Measurements from ENCODE around the gene ONECUT2. TPM values are rescaled to one million over a fixed set of nuclear protein-coding genes. Genes with fewer than 3 reads are reported as not detected.
"Not testable (repeated sequence)": the region's sequence is repeated elsewhere in the genome, so short reads cannot be mapped to it uniquely, and the experiment has no call there.

Gene ONECUT2
- total RNA-seq: not detected
- not detected for polyA plus RNA-seq
- 0 to 0.43 (median 0.07) reads per million in 6 experiments for total RNA-seq

DNA sequence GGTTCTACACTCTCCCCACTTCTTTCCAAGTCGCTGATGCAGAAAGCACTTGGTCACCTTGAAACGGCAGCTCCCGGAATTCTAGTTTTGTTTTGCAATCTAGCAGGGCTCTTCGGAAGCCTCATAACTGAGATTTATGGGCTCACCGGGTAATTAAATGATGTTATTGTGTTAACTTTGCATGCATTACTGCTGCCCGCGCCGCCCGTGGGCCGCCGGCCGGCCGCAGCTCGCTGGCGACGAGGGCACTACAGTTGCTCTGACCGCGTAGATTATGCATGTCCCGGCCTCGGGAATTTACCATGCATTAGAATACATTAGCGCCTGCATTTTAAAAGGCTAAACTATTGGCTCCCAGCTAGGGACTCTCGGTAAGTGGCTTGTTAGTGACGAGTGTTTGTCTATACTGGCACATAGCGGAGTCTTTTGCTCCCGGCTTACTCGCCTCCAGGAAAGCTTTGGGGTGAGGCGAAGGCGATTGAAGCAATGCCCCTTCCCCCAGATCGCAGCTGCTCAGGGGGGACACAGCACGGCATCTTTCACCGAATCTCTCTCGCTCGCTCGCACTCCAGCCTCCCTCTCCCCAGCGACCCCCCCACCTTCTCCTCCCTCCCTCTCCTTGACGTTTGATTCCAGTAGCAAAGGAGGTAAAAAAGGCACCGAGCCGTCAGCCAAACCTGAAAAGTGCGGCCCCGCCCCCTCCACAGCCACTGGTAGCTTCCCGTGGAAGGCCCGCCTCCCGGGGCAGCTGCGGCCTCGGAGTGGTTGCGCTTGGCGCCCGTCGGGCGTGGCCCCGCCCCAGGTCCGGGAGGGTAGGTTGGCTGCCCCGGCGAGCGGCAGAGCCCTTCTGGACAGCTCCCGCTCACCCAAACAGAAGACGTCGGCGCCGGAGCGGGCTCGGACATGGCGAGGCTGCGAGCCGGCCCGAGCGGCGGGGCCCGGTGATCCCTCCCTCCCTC, at the start of gene ONECUT2:
Gene ONECUT2, plus strand, starts transcription at position 839 of the 959 bp plus-strand sequence. CDS start 343 bp downstream, outside the sequence.
- Mint-ChIP-seq H3K9me3 (peaks cover 3 to 35% (median 12%) of the 10 kb centered on the region in 9 donors), H3K27ac (peak within 1 kb of the TSS in 2 of 10 donors; percentile 34 to 43), H3K4me3 (peak within 1 kb of the TSS; percentile 58 to 89 (median 72)), H3K4me1 (peaks cover 24 to 58% (median 46%) of the 10 kb centered on the region in 4 donors), H3K36me3 (peaks cover 8 to 20% (median 17%) of the 10 kb centered on the region in 3 donors), H3K27me3 (peaks cover 48 to 93% (median 76%) of the 10 kb centered on the region in 5 donors)
- POLR2A ChIA-PET: no interaction called here
- ATAC-seq (peak; percentile 78 to 86), DNase-seq (peak; percentile 19 to 72 (median 40))

DNA sequence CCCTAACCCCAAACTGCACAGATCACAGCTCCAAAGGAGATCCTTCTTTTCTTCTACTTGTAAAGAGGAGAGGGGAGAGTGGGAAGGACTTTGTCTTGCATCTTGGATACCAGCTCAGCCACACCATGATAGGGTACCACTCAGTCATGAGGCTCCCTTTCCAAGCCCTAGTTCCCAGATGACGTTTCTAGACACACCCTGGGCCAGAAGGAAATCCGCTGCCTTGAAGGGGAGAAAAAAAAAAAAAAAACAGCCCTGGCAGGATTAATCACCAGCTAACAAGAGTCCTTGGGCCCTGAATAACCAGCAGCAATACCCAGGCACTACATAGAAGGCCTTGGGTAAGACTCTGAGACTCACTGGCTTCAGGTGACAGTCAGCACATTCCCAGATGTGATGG, 45.9 kb upstream of the ONECUT2 start:
- Mint-ChIP-seq H3K4me3 (no peak overlapping the region), H3K27me3 (peaks cover 17 to 57% (median 26%) of the 10 kb centered on the region in 5 donors), H3K36me3 (no peaks in the 10 kb centered on the region), H3K27ac (no peak overlapping the region), H3K9me3 (peaks cover 0 to 11% (median 4%) of the 10 kb centered on the region in 9 donors), H3K4me1 (no peaks in the 10 kb centered on the region)
- ATAC-seq: no peak
- POLR2A ChIA-PET: no interaction called here
- DNase-seq: no peak

DNA sequence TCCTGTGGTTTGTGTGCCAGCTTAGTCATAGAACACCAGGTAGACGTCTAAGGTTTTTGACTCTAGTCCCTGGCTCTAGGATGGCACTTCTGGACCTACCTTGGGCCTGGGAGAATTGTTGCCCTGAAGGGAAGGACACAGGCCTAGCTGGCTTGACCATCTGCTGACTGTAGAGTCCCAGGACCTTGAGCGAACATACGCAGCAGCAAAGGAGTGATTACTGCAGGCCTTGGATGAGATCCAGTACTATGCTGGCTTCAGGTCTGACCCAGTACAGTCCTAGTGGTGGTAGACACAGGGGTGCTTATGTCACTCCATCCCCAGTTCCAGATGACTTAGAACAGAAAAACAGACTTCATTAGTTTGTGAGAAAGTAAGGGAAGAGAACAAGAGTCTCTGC, 45.1 kb upstream of the ONECUT2 start:
- ATAC-seq: no peak
- POLR2A ChIA-PET: no interaction called here
- H3K27me3 Mint-ChIP-seq: peaks cover 15 to 57% (median 26%) of the 10 kb centered on the region in 5 donors

DNA sequence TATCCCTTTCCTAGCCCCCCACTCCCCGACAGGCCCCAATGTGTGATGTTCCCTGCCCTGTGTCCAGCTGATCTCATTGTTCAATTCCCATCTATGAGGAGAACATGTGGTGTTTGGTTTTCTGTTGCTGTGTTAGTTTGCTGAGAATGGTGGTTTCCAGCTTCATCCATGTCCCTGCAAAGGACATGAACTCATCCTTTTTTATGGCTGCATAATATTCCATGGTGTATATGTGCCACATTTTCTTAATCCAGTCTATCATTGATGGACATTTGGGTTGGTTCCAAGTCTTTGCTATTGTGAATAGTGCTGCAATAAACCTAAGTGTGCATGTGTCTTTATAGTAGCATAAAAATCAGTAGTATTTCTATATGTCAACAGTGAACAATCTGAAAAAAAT, 40.4 kb upstream of the ONECUT2 start:
- Mint-ChIP-seq H3K27me3 (peaks cover 15 to 43% (median 21%) of the 10 kb centered on the region in 5 donors), H3K9me3 (peaks cover 7 to 31% (median 11%) of the 10 kb centered on the region in 9 donors)
- H3K36me3 Mint-ChIP-seq, H3K4me3 Mint-ChIP-seq, DNase-seq, ATAC-seq, H3K4me1 Mint-ChIP-seq, POLR2A ChIA-PET, H3K27ac Mint-ChIP-seq: not testable (repeated sequence)

More for the DNA sequence above, 45.1 kb upstream of the ONECUT2 start:
- Mint-ChIP-seq H3K4me1 (no peaks in the 10 kb centered on the region), H3K36me3 (no peaks in the 10 kb centered on the region), H3K27ac (no peak overlapping the region), H3K4me3 (no peak overlapping the region), H3K9me3 (peaks cover 3 to 14% (median 8%) of the 10 kb centered on the region in 9 donors)
- no peak for DNase-seq

DNA sequence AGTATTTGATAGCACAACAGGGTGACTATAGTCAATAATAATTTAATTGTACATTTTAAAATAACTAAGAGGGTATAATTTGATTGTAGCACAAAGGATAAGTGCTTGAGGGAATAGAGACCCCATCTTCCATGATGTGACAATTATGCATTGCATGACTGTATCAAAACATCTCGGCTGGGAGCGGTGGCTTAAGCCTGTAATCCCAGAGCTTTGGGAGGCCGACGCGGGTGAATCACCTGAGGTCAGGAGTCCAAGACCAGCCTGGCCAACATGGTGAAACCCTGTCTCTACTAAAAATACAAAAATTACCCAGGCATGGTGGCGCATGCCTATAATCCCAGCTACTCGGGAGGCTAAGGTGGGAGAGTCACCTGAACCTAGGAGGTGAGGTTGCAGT, 38.3 kb upstream of the ONECUT2 start:
- peaks cover 7 to 35% (median 13%) of the 10 kb centered on the region in 5 donors for H3K27me3 Mint-ChIP-seq
- peaks cover 7 to 31% (median 9%) of the 10 kb centered on the region in 9 donors for H3K9me3 Mint-ChIP-seq

DNA sequence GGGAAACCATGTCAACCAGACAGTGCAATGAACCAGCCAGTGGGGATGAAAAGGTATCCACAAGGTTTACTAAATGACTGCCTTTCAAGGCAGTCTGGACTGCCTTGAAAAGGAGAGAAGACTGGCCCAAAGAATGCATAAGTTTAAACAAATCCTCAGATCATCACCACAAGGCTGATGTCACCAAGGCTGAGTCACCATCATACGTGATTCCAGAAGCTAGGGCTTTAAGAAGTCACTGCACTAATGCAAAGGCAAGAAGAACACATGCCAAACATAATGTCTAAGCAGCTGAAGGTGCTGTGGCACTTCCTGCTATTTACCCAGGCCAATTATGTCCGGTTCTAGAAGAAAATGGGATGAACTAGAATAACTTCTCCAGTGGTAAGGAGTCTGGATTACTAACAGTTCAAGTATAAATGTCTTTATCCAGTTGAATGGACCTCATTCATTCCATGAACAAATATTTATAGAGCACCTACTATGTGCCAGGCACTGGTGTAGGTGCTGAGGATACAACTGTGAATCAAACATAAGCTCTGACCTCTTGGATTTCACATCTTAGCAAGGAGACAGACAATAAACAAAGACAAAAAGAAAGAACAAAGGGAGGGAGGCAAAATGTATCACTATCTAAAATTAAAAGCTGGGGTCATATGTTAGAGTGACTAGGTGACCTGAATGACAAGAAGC, 37.6 kb upstream of the ONECUT2 start:
- H3K36me3 Mint-ChIP-seq: no peaks in the 10 kb centered on the region
- no peaks in the 10 kb centered on the region for H3K4me1 Mint-ChIP-seq
- POLR2A ChIA-PET: no interaction called here
- ATAC-seq (no peak), DNase-seq (no peak)
- H3K9me3 Mint-ChIP-seq: peaks cover 6 to 27% (median 9%) of the 10 kb centered on the region in 9 donors
- no peak overlapping the region for H3K4me3 Mint-ChIP-seq
- no peak overlapping the region for H3K27ac Mint-ChIP-seq
- peaks cover 7 to 36% (median 13%) of the 10 kb centered on the region in 5 donors for H3K27me3 Mint-ChIP-seq

More for the DNA sequence above, 38.3 kb upstream of the ONECUT2 start:
- H3K4me3 Mint-ChIP-seq, H3K36me3 Mint-ChIP-seq, DNase-seq, H3K4me1 Mint-ChIP-seq, ATAC-seq, POLR2A ChIA-PET, H3K27ac Mint-ChIP-seq: not testable (repeated sequence)

DNA sequence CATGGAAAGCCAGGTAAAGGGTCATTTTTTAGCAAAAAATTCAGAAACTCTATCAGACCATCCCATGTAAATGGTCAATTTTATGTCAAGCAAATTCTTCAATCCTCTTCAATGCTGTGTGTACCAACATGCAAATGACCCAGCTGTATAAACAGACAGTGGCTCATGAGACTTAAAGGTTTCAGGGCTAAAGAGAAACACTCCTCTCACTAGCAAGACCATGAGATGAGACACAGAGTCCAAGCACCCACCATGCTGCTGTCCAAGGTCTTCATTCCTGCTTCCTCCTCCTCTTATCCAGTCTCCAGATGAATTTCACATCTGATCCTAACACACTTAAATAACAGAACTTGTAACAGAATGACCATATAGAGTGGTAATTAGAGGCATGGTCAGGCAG, 30.8 kb upstream of the ONECUT2 start:
- Mint-ChIP-seq H3K27me3 (peaks cover 13 to 73% (median 23%) of the 10 kb centered on the region in 5 donors), H3K4me3 (no peak overlapping the region), H3K4me1 (no peaks in the 10 kb centered on the region), H3K36me3 (peaks cover 0 to 5% (median 0%) of the 10 kb centered on the region in 3 donors), H3K9me3 (peaks cover 2 to 10% (median 5%) of the 10 kb centered on the region in 9 donors), H3K27ac (no peak overlapping the region)
- ATAC-seq (no peak), DNase-seq (no peak)
- POLR2A ChIA-PET: no interaction called here

DNA sequence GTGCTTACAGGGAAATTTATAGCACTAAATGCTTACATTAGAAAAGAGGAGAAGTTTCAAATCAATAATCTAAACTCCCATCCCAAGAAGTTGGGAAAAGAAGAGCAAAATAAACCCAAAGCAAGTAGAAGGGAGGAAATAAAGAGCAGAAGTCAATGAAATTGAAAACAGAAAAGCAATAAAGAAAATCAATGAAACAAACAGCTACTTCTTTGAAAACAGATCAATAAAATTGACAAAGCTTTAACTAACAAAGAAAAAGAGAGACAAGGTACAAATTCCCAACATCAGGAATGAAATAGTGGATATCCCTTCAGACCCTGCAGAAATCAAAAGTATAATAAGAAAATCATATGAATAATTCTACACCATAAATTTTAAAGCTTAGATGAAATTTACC, 25.5 kb upstream of the ONECUT2 start:
- Mint-ChIP-seq H3K27me3 (peaks cover 11 to 63% (median 20%) of the 10 kb centered on the region in 5 donors), H3K4me3 (no peak overlapping the region), H3K4me1 (no peaks in the 10 kb centered on the region), H3K27ac (no peak overlapping the region), H3K9me3 (peaks cover 4 to 17% (median 8%) of the 10 kb centered on the region in 9 donors), H3K36me3 (peaks cover 0 to 9% (median 0%) of the 10 kb centered on the region in 3 donors)
- DNase-seq (no peak), ATAC-seq (no peak)
- POLR2A ChIA-PET: no interaction called here

DNA sequence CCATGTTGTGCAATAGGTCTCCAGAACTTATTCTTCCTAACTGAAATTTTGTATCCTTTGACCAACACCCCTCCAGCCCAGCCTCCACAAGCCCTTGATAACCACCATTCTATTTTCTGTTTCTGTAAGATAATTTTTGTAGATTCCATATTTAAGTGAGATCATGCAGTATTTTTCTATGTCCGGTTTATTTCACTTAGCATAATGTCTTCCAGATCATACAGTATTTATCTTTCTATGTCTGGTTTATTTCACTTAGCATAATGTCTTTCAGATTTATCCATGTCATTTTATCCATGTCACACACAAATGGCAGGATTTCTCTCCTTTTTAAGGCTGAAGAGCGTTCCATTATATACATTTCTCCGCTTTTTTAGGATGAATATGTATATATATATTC, 24.4 kb upstream of the ONECUT2 start:
- POLR2A ChIA-PET: no interaction called here
- no peak for ATAC-seq
- Mint-ChIP-seq H3K27ac (no peak overlapping the region), H3K36me3 (peaks cover 0 to 9% (median 0%) of the 10 kb centered on the region in 3 donors), H3K9me3 (peaks cover 4 to 17% (median 8%) of the 10 kb centered on the region in 9 donors), H3K27me3 (peaks cover 14 to 63% (median 25%) of the 10 kb centered on the region in 5 donors), H3K4me3 (no peak overlapping the region), H3K4me1 (no peaks in the 10 kb centered on the region)
- DNase-seq: no peak

DNA sequence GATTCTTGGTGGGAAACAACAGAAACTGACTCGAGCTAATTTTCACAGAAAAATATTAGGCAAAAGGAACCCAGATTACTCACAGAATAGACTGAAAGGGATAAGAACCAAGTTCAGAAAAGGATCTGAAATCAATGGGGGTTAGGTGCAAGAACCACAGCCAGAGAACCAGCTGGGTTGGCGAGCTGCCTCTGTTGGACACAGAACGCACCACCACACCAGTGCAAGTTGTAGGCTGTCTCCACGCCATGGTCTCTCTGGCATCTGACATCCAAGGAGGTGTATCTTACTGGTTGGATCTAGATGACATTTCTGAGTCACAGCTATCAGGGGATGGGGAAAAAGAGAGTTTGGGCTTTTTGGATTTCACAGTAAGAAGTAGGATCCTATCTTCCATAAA, 18.6 kb upstream of the ONECUT2 start:
- POLR2A ChIA-PET: interaction anchor here (0.5 kb wide), 1 partner anchor 1931 kb away, joined by 3 read pairs; no protein-coding TSS in a partner anchor
- Mint-ChIP-seq H3K9me3 (peaks cover 5 to 11% (median 10%) of the 10 kb centered on the region in 9 donors), H3K4me1 (no peaks in the 10 kb centered on the region)

DNA sequence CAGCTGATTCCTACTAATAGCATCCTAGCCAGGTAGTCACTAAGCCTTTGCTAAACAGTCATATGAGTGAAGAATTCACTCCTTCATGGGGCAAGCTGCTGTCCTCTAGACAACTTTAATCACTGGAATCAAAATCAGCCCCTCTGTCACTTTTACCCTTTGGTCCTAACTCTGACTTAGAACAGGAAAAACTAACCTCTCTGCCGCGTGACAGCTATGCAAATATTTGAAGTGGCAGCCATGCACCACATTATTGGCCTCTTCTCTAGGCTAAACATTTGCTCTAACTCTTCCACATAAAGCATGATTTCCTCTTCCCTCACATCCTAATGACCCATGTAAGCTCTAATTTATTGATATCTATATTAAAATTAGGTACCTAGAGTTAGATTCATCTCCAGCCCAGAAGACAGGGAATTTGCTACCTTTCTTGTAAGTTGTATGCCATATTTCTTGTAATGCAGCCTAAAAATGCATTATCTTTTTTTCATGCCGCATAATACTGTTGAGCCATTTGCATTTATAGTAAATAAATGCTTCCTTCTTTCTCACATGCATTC, 12.8 kb upstream of the ONECUT2 start:
- H3K9me3 Mint-ChIP-seq: peaks cover 5 to 40% (median 18%) of the 10 kb centered on the region in 9 donors
- H3K27ac Mint-ChIP-seq: no peak overlapping the region
- H3K4me1 Mint-ChIP-seq: peaks cover 0 to 2% (median 0%) of the 10 kb centered on the region in 4 donors
- H3K36me3 Mint-ChIP-seq: peaks cover 0 to 18% (median 0%) of the 10 kb centered on the region in 3 donors
- ATAC-seq (no peak), DNase-seq (no peak)
- H3K27me3 Mint-ChIP-seq: peaks cover 28 to 81% (median 41%) of the 10 kb centered on the region in 5 donors
- POLR2A ChIA-PET: no interaction called here
- no peak overlapping the region for H3K4me3 Mint-ChIP-seq

More for the DNA sequence above, 18.6 kb upstream of the ONECUT2 start:
- Mint-ChIP-seq H3K4me3 (no peak overlapping the region), H3K27ac (no peak overlapping the region), H3K27me3 (peaks cover 19 to 51% (median 30%) of the 10 kb centered on the region in 5 donors), H3K36me3 (peaks cover 0 to 6% (median 0%) of the 10 kb centered on the region in 3 donors)
- ATAC-seq (no peak), DNase-seq (no peak)

DNA sequence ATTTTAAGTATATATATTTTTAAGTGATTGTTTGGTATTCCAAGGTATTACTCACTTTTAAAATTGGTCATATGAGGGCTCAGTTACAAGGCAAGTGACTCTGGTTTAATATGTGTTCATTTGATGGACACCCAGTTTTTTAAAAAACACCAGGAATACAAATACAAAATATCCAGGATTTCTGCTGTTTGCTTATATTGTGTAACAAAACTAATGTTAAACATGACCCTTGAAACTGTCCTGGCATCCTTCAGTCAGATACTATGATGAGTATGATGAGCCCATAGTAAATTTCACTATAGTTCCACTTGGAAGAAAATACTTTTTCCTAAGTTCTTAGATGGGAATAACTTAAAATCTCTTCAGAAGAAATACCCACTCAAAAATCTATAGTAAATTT, 11.4 kb upstream of the ONECUT2 start:
- no peak overlapping the region for H3K27ac Mint-ChIP-seq
- peaks cover 26 to 84% (median 45%) of the 10 kb centered on the region in 5 donors for H3K27me3 Mint-ChIP-seq
- H3K9me3 Mint-ChIP-seq: peaks cover 5 to 40% (median 18%) of the 10 kb centered on the region in 9 donors
- H3K4me1 Mint-ChIP-seq: peaks cover 0 to 5% (median under 1%) of the 10 kb centered on the region in 4 donors
- peaks cover 0 to 19% (median 0%) of the 10 kb centered on the region in 3 donors for H3K36me3 Mint-ChIP-seq
- ATAC-seq (no peak), DNase-seq (no peak)
- POLR2A ChIA-PET: no interaction called here
- no peak overlapping the region for H3K4me3 Mint-ChIP-seq

Data from naive thymus-derived CD8-positive, alpha-beta T cell (primary cell).